UCSD-AML1 (cell line): ENCODE results near the gene CERS6.

Experiments used
- DNase-seq: peaks from one replicate; lab custom pipeline; 2025; ENCODE audit not compliant: unreplicated experiment; lab: John Stamatoyannopoulos, UW

Gene CERS6

DNA sequence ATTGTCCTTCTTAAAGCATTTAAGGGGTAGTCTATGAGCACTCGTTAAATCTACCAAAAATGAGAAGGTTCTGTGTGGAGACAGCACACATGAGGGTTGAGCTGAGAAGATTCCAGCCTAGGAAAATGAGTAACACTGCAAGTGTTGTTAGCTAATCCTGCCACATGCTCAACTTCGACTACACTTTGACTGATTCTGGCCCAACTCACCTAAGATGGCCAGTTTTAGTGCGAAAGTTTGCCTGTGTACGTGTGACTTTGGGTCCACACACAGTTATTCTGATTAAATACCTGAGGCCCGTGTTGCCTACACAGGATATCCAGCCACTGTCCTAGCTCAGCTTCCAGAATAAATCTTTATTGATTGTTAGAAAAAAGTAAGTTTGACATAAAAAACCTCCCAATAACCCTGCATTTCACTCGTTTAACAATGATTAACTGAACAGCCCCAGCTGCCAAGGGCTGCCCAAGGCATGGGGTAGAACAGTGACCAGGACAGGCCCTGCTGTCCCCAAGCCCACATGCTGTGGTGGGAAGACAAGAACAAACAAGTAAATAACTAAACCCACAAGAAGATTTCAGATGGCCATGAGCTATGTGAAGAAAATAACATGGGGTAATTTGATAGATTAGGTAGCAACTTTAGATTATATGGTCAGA, 14.7 kb upstream of the CERS6 start:
- DNase-seq, result no peak

- DNase-seq, result no peak
Measured at GRCh38 chr2:168443818-168444217, 12.3 kb upstream of the CERS6 start.

DNA sequence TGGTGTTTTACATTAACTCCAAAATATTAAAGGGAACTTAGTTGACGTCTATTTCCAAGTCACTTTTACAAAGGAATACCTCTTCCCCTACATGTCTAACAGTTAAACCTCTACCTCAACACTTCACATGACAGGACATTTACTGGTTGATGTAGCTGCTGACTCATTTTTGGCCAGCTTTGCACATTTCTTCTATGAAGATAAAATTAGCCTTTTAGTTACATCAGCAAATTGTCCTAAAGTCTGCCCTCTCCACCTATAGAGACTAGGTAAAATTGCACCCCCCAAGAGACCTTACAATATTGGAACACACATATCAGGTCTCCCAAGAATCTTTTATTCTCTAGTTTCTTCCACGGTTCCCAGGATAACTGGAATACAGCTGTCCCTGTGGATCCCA, 10.1 kb upstream of the CERS6 start:
- DNase-seq, result no peak

DNA sequence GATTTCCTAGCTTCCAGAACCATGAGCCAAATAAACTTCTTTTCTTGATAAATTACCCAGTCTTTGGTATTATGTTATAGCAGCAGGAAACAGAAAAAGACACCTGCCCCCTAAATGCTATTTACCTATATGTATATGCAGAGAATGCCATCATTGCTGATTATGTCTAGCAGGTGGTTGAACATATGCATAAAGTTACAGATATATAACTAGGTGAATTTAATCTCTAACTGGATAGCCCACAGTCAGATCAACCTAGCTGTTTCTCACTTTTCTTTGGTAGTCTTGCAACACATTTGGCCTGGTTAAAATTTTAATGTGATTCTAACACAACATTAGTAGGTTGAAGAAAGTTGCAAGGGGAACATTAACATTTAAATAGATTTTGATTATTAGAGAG, 7.1 kb upstream of the CERS6 start:
- DNase-seq, result no peak

- DNase-seq, result no peak
Measured at GRCh38 chr2:168449419-168449818, 6.7 kb upstream of the CERS6 start.

- no peak for DNase-seq
Measured at GRCh38 chr2:168450171-168450570, 5.9 kb upstream of the CERS6 start.

DNA sequence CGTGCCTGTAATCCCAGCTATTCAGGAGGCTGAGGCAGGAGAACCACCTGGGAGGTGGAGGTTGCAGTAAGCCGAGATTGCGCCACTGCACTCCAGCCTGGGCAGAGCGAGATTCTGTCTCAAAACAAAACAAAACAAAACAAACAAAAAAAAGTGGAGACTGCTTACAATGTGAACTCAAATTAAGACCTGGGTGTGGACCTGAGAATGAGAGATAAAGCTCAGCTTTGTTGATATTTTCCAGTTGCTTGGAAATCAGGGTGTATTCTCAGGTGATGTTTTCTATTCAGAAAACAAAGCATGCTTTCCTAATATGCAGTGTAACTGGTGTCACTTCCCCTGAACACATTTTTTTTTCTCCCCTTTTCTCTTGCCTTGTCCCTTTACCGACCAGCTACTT, 5.3 kb upstream of the CERS6 start:
- DNase-seq, result no peak

DNA sequence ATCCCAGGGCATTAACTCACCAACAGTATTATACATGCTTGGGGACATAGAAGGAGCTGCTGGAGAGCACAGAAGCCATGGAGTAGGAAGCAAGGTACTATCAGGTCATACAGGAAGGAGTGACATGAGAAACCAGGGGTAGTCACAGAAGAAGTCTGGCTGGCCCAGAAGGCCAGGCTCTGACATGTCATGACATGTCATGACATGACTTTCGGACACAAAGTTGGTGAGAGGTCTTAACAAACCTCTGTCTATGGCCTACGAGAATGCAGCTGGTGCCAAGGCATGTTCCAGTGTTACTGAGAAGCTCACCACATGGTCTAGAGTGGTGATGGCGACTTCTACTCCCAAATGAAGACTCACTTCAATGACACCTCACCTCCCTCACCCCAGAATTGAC, 3.3 kb upstream of the CERS6 start:
- no peak for DNase-seq

GRCh38 chr2:168453404-168453803, 2.7 kb upstream of the CERS6 start:
- no peak for DNase-seq

DNA sequence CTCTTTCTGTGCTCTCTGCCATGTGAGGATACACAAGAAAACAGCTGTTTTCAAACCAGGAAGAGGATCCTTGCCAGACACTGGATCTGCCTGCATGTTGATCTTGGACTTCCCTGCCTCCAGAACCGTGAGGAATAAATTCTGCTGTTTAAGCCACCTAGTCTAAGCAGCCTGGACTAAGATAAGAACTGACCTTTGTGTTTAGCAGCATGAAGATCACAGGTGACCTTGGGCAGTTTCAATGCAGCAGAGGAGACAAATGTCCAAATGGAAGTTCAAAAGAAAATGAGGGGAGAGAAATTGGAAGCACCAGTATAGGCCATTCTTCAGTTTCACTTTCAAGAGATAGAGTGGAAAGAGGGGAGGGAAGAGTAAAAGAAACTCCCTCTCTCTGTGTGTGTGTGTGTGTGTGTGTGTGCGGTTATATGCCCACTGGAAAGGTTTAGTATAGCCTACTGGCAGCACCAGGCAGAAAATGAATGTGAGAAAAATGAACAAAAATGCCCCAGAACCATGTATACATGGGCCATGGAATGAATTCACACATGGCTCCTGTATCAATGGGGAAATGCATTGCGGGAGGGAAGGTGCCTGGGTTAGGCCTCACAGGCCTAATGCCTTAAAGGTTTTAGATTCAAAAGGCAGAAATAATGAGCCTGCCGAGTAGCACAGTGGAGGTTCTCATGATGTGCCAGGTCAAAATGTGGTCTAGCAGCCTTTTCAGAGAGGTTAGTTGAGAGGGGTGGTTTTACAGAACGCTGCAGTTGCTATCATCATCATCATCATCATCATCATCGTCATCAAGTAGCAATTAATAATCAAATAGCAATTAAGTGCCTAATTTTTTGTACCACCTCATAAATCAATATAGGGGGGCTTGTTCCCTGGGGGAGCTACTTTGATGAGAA, 1.1 kb upstream of the CERS6 start:
- no peak for DNase-seq

DNA sequence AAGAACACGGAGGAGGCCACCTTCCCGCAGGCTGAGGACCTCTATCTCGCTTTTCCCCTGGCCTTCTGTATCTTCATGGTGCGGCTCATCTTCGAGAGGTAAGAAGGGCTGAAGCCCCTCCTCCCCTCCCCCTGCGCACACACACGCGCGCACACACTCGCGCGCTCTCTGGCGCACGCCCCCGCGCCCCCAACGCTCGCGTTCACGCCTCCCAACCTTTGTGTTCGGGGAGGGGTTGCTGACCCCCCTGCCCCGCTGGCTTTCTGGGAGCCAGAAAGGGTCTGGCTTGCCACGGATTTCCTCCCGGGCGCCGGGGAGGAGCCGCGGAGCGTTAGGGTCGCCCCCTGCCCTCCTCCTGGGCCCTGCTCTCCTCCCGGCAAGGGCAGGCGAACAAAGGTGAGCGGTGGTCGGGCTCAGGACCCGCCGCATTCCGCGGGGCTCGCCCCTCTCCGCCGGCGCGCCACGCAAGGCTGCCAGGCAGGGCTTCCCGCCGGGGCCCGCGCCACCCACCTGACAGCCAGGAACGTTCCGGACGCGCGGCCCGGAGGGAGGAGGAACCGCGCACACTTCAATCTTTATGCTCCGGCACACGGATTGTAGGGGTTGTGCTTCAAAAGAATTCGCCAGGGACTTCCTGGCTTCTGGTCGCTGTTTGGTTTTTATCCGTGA, 583 bp downstream of the CERS6 start:
- peak; percentile 59 for DNase-seq

GRCh38 chr2:168457190-168457895, 1.3 kb downstream of the CERS6 start:
- DNase-seq, result no peak

DNA sequence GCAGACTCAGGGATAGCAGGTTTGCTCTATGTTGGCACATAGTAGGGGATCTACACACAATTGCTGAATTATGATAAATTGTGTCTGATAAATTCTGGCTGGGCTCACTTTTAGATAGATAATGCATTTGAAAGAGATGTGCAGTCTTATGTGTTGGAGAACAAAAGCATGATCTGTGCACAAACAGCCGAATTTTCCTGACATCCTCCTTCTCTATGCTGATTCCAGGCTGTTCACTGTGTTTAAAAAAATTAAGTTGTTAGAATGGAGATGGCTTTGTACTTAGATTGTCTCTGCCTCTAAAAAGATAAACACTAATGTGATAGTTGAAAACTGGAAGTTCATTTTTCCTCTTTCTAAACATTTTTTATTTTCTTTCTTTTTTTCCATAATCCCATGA, 2.1 kb downstream of the CERS6 start:
- no peak for DNase-seq

DNA sequence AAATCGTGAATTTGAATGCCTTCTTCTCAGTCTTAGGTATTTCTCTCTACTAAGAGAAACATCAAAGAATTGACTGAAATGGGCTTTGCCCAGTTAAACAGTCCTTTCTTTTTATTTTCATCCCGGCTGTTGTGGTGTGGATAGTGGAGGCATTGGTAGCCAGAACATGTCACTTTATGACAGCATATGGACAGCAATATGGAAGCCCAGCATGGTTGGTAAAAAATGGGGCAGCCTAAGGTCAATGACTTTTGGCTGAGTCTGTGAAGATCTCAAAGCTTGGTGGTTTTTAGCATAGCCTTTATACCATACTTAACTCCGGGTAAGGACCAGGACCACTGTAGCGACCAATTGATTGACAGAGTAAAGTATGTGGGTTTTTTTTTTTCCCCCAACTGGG, 3.2 kb downstream of the CERS6 start:
- DNase-seq, result no peak

GRCh38 chr2:168460571-168460970, 4.5 kb downstream of the CERS6 start:
- no peak for DNase-seq

DNA sequence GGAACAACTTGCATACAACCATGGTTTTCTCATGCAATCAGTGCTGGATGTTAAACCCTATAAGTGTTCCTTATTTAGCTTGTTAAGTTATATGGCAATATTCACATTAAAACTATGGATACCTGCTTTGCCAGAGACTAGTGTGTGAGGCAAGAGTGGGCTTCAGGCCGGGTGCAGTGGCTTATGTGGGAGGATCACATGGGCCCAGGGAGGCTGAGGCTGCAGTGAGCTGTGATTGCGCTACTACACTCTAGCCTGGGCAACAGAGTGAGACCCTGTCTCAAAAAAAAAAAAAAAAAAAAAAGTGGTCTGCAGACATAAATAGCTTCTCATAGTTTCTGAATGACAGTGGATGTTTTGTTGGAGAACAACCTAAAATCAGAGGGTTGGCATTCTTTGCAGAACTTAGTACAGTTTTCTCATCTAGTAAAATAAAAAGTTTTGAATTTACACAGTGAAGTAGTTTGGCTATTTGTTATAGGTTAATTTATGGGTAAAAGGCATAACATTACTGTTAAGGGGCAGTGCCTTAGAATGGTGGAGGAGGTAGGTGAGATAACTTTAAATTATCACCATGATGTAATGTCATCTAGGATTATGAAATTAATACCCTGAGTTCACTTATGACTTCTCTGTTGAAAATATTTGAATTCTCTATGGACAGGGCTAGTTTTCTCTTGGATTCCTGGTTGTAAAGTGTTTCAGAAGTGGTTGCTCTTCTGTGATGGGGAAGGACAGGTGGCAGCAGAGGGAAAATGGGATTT, 5.3 kb downstream of the CERS6 start:
- no peak for DNase-seq

GRCh38 chr2:168461942-168462331, 5.9 kb downstream of the CERS6 start:
- no peak for DNase-seq

DNA sequence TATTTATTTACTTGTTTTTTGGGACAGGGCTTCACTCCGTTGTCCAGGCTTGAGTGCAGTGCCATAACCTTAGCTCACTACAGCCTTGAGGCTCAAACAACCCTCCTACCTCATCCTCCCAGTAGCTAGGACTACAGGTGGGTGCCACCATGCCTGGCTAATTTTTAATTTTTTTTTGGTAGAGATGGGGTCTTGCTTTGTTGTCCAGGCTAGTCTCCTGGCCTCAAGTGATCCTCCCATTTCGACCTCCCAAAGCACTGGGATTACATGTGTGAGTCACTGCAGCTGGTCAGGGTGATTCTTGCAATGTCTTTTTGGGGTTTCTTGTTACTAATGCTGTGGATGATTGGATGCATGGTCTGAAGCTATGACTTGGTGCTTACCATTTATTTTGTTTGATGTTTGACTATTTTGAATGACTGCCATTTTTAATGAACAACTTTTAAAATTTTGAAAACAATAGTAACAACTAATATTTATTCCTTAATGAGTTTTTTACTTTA, 6.5 kb downstream of the CERS6 start:
- no peak for DNase-seq

GRCh38 chr2:168465594-168465993, 9.5 kb downstream of the CERS6 start:
- no peak for DNase-seq

DNA sequence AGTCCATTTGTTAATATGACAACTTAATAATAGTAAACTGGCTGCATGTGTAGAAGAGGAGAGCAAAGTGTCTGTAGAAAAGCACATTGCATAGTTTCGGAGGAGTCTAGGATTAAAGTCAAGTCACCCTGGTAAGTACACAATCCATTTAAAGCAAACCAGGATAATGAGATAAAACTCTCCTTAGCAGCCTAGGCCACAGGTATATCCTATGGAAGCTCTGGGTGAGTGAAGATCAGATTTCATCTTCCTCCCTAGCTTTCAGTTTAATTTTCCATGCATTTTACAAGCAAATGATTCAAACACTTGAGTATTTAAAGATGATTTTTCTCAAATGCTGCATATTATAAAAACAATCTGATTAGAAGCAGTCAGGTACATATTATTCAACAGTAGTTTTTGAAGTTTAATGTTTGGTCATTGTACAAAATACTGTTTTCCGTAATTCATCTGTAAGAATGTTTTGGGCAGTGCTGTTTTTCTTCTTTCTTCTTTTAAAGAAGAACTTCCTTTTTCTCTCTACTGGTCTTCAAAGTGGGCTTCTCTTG, 10.2 kb downstream of the CERS6 start:
- DNase-seq, result no peak
